ENCODE data around the gene C1orf210. TPM values are rescaled to one million over a fixed set of nuclear protein-coding genes. Genes with fewer than 3 reads are reported as not detected.

Gene C1orf210
- total RNA-seq, 1 experiment from 2014 or later = 5.9 TPM

GRCh38 chr1:43293896-43294760 is 8.7 kb upstream of the C1orf210 start:
- Histone ChIP-seq H3K56ac (ENCODE audit: insufficient read length, low read depth, low read length) (no peak overlapping the region), H4K91ac (ENCODE audit: insufficient read length, low read depth, low read length) (no peak overlapping the region), H3K9ac (ENCODE audit: extremely low read depth, insufficient read length, low read length) (no peak overlapping the region), H3K18ac (ENCODE audit: insufficient read length, low read depth, low read length) (no peak overlapping the region), H3K4me2 (ENCODE audit: insufficient read depth, insufficient read length, low read length) (no peak overlapping the region), H3K4ac (ENCODE audit: low read depth, low read length) (no peak overlapping the region), H2BK12ac (ENCODE audit: insufficient read length, low read depth, low read length) (no peak overlapping the region), H3K4me1 (ENCODE audit: insufficient read depth, low read length) (peaks cover 9% of the 10 kb centered on the region), H3K14ac (ENCODE audit: insufficient read depth, low read length) (no peak overlapping the region), H3T11ph (ENCODE audit: low read length) (no peak overlapping the region), H3K27me3 (ENCODE audit: insufficient read depth, low read length) (no peaks in the 10 kb centered on the region), H3K23ac (ENCODE audit: insufficient read length, low read depth, low read length) (no peak overlapping the region), H3K79me1 (ENCODE audit: insufficient read depth, low read depth, low read length, poor library complexity, severe bottlenecking) (no peaks in the 10 kb centered on the region), H3K9me3 (ENCODE audit: control insufficient read depth, low read depth, low read length) (no peaks in the 10 kb centered on the region), H2AFZ (ENCODE audit: low read length) (no peak overlapping the region), H3K27ac (ENCODE audit: insufficient read length, low read depth, low read length) (no peak overlapping the region), H3K23me2 (ENCODE audit: insufficient read length, low read depth, low read length, poor library complexity, severe bottlenecking) (no peaks in the 10 kb centered on the region), H3K79me2 (ENCODE audit: insufficient read depth, low read length) (no peaks in the 10 kb centered on the region), H2BK120ac (ENCODE audit: low read depth, low read length, poor library complexity, severe bottlenecking) (no peak overlapping the region), H2BK15ac (ENCODE audit: low read depth, low read length) (no peak overlapping the region), H2AK5ac (ENCODE audit: insufficient read length, low read length) (no peak overlapping the region), H4K5ac (ENCODE audit: insufficient read length, low read depth, low read length) (no peak overlapping the region), H4K20me1 (ENCODE audit: control insufficient read depth, insufficient read depth, insufficient read length) (no peaks in the 10 kb centered on the region), H2BK5ac (ENCODE audit: insufficient read length, low read length) (no peak overlapping the region), H4K8ac (replicated peaks; ENCODE audit: insufficient read length, low read depth, low read length) (no peak overlapping the region), H2BK20ac (ENCODE audit: low read depth, low read length, poor library complexity, severe bottlenecking) (no peak overlapping the region)
- TF ChIP-seq, protein P1, sequence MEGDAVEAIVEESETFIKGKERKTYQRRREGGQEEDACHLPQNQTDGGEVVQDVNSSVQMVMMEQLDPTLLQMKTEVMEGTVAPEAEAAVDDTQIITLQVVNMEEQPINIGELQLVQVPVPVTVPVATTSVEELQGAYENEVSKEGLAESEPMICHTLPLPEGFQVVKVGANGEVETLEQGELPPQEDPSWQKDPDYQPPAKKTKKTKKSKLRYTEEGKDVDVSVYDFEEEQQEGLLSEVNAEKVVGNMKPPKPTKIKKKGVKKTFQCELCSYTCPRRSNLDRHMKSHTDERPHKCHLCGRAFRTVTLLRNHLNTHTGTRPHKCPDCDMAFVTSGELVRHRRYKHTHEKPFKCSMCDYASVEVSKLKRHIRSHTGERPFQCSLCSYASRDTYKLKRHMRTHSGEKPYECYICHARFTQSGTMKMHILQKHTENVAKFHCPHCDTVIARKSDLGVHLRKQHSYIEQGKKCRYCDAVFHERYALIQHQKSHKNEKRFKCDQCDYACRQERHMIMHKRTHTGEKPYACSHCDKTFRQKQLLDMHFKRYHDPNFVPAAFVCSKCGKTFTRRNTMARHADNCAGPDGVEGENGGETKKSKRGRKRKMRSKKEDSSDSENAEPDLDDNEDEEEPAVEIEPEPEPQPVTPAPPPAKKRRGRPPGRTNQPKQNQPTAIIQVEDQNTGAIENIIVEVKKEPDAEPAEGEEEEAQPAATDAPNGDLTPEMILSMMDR (conservative IDR thresholded peaks at IDR 0.05) = no peak
- WGBS (ENCODE audit: extremely low coverage, insufficient read length, low lambda C conversion rate) = no CpG with 5 or more reads among the region's 7 CpGs
- no peak for DNase-seq
- H3K27me3 Mint-ChIP-seq (ENCODE audit: low read depth) = no peaks in the 10 kb centered on the region; the same call in 1 of the 2 replicates
- H3K9me3 Mint-ChIP-seq = no peaks in the 10 kb centered on the region
- H3K27ac Mint-ChIP-seq = no peak overlapping the region; a peak in 1 of 7 replicates
- H3K36me3 Mint-ChIP-seq (ENCODE audit: insufficient read depth in 1 of 3, low read depth in 3 of 3) = no peaks in the 10 kb centered on the region
- peaks cover 28 to 36% of the 10 kb centered on the region in 2 experiments for H3K4me1 Mint-ChIP-seq
- no peak overlapping the region for H3K4me3 Mint-ChIP-seq

Data from H9 (cell line).